ENCODE measurements around the gene PRR30. TPM values are rescaled to one million over a fixed set of nuclear protein-coding genes. Genes with fewer than 3 reads are reported as not detected.
A peak's percentile ranks its signal among the peaks of the same experiment; 100 is the strongest.
"Not testable (repeated sequence)": the region's sequence is repeated elsewhere in the genome, so short reads cannot be mapped to it uniquely, and the experiment has no call there.

Gene PRR30
- total and polyA plus RNA-seq, 8 donors: not detected

GRCh38 chr2:27121906-27122305 lies 17.3 kb downstream of the PRR30 start:
- Histone ChIP-seq H3K4me3 (no peak overlapping the region), H3K27ac (no peak overlapping the region), H3K9me3 (no peaks in the 10 kb centered on the region), H3K4me1 (peaks cover 17 to 33% (median 28%) of the 10 kb centered on the region in 4 donors), H3K27me3 (peaks cover 10 to 33% (median 24%) of the 10 kb centered on the region in 3 donors), H3K36me3 (no peaks in the 10 kb centered on the region)
- TF ChIP-seq CTCF (IDR thresholded peaks at IDR 0.05) (no peak), EP300 (IDR thresholded peaks at IDR 0.05) (no peak), POLR2AphosphoS5 (IDR thresholded peaks at IDR 0.05) (no peak), POLR2A (IDR thresholded peaks at IDR 0.05) (no peak)
- DNase-seq: no peak
- intact Hi-C loops (cut with DNase I; ENCODE audit: low total_unique reads): no loop called here
- WGBS, 5 donors: 61 to 79% (median 76%) methylated on average over 2 of the region's 2 CpGs

GRCh38 chr2:27119330-27119670 lies 19.9 kb downstream of the PRR30 start:
- intact Hi-C loops (cut with DNase I; ENCODE audit: low total_unique reads): not testable (repeated sequence)

GRCh38 chr2:27118525-27119329 lies 20.5 kb downstream of the PRR30 start, which contains the start of gene CGREF1:
TSS of gene CGREF1 (minus strand) at chr2:27119128. CDS start at chr2:27104366, 14,762 bp downstream.
- DNase-seq: peak; percentile 45 to 68
- Histone ChIP-seq H3K4me1 (peaks cover 13 to 28% (median 23%) of the 10 kb centered on the region in 4 donors), H3K27ac (no peak within 1 kb of the TSS), H3K27me3 (peaks cover 10 to 39% (median 24%) of the 10 kb centered on the region in 3 donors), H3K9me3 (no peaks in the 10 kb centered on the region), H3K36me3 (no peaks in the 10 kb centered on the region), H3K4me3 (peak within 1 kb of the TSS; percentile 44 to 58 (median 50))
- no peak for TF ChIP-seq EP300 (IDR thresholded peaks at IDR 0.05)
- no peak for TF ChIP-seq POLR2AphosphoS5 (IDR thresholded peaks at IDR 0.05)
- no peak for TF ChIP-seq POLR2A (IDR thresholded peaks at IDR 0.05)
- no peak for TF ChIP-seq CTCF (IDR thresholded peaks at IDR 0.05)
- intact Hi-C loops (cut with DNase I; ENCODE audit: low total_unique reads): no loop called here
- 2 to 13% (median 4%) methylated on average over 11 to 84 of the region's 84 CpGs for WGBS, 5 donors

More at GRCh38 chr2:27119330-27119670, 19.9 kb downstream of the PRR30 start:
- peaks cover 17 to 33% (median 28%) of the 10 kb centered on the region in 4 donors for H3K4me1 ChIP-seq
- peaks cover 10 to 39% (median 24%) of the 10 kb centered on the region in 3 donors for H3K27me3 ChIP-seq
- 71 to 82% (median 80%) methylated on average over 8 of the region's 8 CpGs for WGBS, 5 donors
- H3K4me3 ChIP-seq: peak overlapping the region; percentile 44 to 58 (median 50)
- H3K36me3 ChIP-seq, H3K27ac ChIP-seq, DNase-seq, H3K9me3 ChIP-seq: not testable (repeated sequence)

GRCh38 chr2:27117995-27118524 lies 21.1 kb downstream of the PRR30 start:
- Histone ChIP-seq H3K27ac (no peak overlapping the region), H3K9me3 (no peaks in the 10 kb centered on the region), H3K4me1 (peaks cover 11 to 21% (median 17%) of the 10 kb centered on the region in 4 donors), H3K36me3 (no peaks in the 10 kb centered on the region), H3K27me3 (peaks cover 10 to 39% (median 24%) of the 10 kb centered on the region in 3 donors), H3K4me3 (peak overlapping the region; percentile 44 to 58 (median 50))
- DNase-seq: no peak
- TF ChIP-seq POLR2AphosphoS5 (IDR thresholded peaks at IDR 0.05) (no peak), CTCF (IDR thresholded peaks at IDR 0.05) (no peak), POLR2A (IDR thresholded peaks at IDR 0.05) (no peak), EP300 (IDR thresholded peaks at IDR 0.05) (no peak)
- 23 to 26% (median 26%) methylated on average over 12 to 14 of the region's 14 CpGs for WGBS, 5 donors
- intact Hi-C loops (cut with DNase I; ENCODE audit: low total_unique reads): no loop called here

Data from stomach (tissue), 9 donors.